Stimulated activated CD4-positive, alpha-beta T cell treated with anti-CD3 and anti-CD28 coated beads, TNF-alpha, amount 100 ng/mL, for 1 hour (primary cell): ENCODE results near the gene TOP1.
A peak's percentile ranks its signal among the peaks of the same experiment; 100 is the strongest.

Source experiments
- DNase-seq, 3 donors: peaks; one replicate each; pipeline ENCODE4 v3.0.0-alpha.2; 2020; ENCODE audit warnings: low read depth in 3 of 3, low spot score in 1 of 3

The TOP1 gene

GRCh38 chr20:41028359-41029149 lies at the start of gene TOP1:
Gene TOP1 (plus strand): TSS chr20:41028822. CDS start chr20:41029068, 246 bp downstream.
- peak; percentile 99 for DNase-seq

GRCh38 chr20:40979247-40979646 lies 49.4 kb upstream of the TOP1 start:
- DNase-seq, result no peak

DNA sequence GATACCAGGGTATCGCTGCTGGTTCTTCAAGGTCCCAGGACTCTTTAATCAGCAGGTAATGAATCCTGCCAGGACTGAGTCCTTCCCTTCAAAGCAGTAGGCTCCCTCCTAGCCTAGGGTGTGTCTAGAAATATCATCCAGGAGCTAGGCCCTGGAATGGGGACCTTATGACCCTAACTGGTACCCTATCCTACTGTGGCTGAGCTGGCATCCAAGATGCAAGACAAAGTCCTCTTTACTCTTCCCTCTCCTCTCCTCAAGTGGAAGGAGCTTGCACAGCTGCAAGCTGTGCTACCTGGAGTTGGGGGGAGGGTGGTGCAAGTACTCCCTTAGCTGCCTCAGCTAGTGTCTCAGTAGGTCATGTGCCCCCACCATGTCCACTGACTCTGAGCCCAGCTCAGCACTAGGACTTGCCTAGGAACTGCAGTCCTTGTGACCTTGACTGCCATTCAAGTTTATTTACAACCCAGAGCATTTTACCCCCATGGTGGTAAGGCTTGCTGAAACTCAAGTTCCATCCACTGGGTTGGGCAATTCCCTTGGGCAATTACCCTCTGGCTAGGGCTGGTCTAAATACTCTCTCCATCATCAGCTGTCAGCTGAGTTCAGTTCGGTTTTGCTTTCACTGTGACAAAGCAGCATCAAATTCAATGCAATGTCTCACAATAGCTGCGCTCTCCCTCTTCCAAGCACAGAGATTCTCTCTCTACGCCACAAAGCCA lies 48.4 kb upstream of the TOP1 start:
- no peak for DNase-seq

DNA sequence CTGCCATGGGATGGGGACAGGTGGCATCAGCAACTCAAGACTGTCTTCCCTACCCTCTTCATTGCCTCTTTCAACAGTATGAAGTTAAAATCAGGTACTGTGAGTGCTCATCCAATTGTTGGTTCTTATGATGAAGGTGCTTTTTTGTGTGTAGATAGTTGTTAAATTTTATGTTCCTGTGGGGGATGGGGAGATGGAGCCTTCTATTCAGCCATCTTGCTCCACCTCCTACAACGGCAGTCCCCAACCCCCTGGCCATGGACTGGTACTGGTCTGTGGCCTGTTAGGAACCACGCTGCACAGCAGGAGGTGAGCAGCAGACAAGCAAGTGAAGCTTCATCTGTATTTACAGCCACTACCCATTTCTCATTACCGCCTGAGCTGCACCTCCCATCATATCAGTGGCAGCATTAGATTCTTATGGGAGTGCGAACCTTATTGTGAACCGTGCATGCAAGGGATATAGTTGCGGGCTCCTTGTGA lies 47.8 kb upstream of the TOP1 start:
- DNase-seq, result no peak

GRCh38 chr20:40982415-40983145 lies 46.0 kb upstream of the TOP1 start:
- DNase-seq, result no peak

DNA sequence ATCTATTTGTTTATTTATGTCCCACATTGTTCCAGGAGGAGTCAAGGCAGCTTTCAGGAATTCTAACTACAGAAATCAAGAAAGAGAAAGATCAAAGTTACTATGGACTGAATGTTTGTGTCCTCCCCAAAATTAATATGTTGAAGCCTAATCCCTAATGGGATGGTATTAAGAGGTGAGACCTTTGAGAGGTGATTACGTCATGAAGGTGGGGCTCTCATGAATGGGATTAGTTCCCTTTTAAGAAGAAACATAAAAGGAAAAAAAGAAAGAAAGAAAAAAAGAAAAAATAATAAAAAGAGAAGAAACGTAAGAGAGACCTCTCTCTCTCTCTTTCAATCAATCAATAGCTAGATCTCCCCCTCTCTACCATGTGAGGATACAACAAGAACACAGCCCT lies 44.7 kb upstream of the TOP1 start:
- DNase-seq, result no peak

DNA sequence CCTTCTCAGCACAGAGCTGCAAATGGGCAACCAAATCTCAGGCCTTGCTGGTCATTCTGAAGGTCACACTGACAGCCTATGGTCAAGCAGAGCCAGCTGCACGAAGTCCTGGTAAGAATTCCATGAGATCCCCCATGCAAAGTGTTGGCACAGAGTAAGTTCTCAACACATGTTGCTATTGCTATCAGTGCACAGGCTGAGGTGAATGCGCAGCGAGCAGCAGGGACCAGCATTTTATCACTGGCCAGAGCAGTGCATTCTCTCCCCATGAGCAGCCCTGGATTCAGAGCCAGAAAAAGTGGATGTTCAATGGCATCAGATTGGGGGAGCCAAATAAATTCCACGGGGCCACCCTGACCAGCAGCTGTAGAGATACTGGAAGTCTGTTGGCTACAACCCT lies 44.1 kb upstream of the TOP1 start:
- DNase-seq, result no peak

GRCh38 chr20:40986774-40987173 lies 41.8 kb upstream of the TOP1 start:
- no peak for DNase-seq

- DNase-seq, result peak; percentile 15 to 39 (median 31)
Observed at GRCh38 chr20:40990542-40991120, 38.0 kb upstream of the TOP1 start.

DNA sequence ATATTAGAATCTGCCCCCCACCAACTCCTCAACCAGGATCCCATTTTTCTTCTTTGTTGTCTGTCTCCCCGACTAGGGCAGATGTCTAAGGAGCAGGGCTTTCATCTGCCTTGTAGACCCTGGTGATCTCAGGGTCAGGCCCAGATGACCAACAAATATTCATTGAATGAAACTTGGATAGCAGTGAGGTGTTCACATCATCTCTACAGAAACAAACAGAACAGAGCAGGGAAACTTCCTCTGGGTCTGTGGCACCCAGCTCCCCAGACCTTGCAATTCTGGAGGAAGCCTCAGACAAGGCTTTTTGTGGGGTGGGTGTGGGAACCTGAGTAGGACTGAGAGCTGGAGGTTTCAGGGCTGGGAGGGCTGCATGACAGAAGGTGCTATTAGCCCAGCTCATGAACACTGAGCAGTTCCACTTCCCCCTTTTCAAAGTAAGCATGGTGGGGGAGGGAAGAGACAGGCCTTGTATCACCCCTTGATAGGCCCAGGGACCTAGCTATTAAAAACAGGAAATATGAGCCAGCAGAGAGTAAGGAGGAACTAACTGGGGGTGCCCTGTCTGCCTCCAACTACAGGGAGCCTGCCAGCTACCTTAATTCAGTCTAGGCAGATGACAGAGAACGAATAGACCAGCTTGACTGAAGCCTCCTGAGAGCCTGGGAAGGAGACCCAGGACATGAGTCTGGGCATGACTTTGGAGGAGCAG lies 37.3 kb upstream of the TOP1 start:
- no peak for DNase-seq

DNA sequence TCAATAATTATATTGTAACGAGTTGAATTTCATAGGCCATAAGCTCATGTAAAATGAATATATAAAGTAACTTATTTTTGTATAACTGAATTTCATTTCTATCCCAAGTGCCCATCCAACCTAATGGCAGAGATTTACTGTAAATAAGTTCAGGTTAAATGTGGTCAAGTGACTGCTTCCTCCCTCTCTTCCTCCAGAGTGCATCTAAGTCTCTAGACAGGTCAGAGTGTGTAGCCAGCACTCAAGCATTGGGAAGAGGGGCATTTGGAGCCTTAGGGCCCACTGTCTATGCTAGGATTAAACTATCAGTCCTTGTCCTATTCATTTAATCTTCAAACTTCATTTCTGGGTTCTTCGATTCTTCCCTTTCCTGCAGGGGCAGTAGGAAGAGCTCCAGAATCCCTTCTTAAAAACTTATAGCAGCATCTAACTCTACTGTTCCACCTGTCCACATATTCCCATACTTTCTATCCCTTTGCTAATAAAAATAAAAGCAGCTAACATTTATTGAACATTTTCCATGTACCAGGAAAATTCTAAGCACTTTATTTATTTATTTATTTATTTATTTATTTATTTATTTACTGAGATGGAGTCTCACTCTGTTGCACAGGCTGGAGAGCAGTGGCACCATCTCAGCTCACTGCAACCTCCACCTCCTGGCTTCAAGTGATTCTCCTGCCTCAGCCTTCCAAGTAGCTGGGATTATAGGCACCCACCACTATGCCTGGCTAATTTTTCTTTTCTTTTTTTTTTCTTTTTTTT lies 36.1 kb upstream of the TOP1 start:
- DNase-seq, result no peak

DNA sequence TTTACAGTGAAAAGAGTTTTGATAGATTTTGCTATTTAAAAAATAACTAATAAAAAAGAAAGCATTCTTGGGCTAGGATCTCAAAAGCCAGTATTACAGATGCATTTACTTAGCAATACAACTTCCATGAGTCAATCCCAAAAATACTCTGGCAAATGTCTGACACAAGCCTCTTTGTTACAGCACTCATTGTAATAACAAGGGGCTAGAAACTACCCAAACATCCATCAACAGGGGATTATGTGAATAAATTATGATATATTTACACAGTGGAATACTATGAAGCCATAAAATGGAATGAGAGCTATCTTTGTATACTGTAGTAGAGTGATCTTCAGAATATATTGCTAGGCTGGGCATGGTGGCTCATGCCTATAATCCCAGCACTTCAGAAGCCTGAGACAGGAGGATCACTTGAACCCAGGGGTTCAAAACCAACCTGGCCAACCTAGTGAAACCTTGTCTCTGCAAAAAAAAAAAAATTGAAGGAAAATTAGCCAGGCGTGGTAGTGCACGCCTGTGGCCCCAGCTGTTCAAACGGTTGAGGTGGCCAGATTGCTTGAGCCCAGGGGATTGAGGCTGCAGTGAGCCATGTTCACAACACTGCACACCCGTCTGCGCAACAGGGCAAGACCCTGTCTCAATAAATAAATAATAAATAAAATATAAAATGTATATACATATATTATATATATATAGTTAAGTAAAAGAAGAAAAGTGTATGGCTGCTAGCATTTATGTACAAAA lies 34.7 kb upstream of the TOP1 start:
- no peak for DNase-seq

DNA sequence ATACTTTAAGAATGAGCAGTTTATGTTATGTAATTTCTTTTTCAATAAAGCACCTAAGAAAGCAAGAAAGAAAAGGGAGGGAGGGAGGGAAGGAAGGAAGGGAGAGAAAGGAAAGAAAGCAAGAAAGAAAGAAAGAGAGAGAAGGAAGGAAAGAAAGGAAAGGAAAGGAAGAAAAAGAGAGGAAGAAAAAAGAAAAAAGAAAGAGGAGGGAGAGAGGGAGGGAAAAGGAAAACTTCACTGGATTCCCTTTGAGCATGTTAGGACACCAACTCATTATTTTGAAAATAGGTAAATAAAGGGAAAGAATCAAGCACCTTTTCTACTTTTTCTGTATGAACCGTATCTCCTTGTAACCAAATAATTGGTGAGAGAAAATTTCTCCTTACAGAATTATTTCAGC lies 32.3 kb upstream of the TOP1 start:
- no peak for DNase-seq

GRCh38 chr20:40997116-40997515 lies 31.5 kb upstream of the TOP1 start:
- DNase-seq, result no peak

DNA sequence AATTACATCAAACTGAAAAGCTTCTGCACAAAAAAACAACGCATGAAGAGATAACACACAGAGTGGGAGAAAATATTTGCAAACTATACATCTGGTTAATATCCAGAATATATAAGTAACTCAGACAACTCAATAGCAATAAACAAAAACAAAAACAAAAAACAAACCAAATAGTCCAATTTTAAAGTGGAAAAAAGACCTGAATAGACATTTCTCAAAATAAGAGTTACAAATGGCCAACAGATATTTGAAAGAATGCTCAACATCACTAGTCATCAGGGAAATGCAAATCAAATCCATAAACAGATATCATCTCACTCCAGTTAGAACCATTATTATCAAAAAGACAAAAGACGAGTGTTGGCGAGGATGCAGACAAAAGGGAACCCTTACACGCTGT lies 28.8 kb upstream of the TOP1 start:
- no peak for DNase-seq

DNA sequence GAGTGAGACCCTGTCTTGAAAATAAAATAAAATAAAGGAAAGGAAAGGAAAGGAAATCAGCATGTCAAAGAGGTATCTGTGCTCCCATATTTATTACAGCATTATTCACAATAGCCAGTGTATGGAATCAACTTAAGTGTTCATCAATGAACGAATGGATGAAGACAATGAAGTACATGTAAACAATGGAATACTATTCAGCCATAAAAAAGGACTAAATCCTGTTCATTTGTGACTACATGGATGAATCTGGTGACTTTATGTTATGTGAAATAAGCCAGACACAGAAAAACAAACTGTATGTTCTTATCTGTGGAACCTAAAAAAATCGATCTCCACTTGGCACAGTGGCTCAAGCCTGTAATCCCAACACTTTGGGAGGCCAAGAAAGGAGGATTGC lies 28.0 kb upstream of the TOP1 start:
- no peak for DNase-seq

- DNase-seq, result no peak
Observed at GRCh38 chr20:41001497-41001896, 27.1 kb upstream of the TOP1 start.

- no peak for DNase-seq
Observed at GRCh38 chr20:41002842-41003142, 25.8 kb upstream of the TOP1 start.

DNA sequence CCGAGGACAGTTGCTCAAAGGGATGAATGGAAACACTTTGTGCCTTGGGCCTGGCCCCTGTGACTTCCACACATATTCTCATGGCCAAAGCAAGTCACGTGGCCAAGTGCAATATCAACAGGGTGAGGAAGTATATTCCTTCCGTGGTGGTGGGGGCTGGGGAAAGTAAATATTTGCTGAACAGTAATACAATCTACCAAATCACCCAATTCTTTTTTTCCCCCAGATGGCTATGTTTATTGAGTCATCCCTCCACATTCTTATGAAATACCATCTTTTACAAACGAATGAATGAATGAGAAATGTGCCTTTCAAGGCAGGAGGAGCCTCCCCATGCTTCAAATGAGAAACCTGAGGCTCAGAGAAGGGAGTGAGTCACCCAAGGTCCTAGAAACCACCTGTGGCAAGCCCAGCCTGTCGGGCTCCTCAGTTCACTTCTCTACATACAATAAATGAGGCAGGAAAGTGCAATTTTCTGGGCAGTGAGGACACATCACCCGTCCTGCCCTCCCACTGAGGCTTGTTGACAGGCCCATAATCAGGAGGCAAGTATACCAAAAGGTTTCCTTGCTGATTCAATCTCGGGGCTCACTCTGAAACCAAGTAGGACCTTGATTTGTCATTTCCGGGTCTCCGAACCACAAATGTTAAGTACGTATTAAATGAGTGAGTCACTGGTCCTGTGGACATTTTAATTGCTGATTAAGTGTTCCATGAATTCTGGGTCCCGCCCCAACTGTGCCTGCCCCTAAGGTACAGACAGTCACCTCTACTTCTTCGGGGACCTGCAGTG lies 25.3 kb upstream of the TOP1 start:
- DNase-seq, result peak; percentile 20 to 33 (median 22)
